HEK293 (cell line): ENCODE data around the gene AP3B1.
A peak's percentile ranks its signal among the peaks of the same experiment; 100 is the strongest.
"Not testable (repeated sequence)": the region's sequence is repeated elsewhere in the genome, so short reads cannot be mapped to it uniquely, and the experiment has no call there.

Experiments used
- CTCF ChIA-PET: fragments of 350-600 bp; formaldehyde crosslinking; extraction: SDS; loops from one replicate; lab custom pipeline; 2021; ENCODE audit warnings: antibody characterized with exemption; lab: Yijun Ruan, JAX
- POLR2A ChIA-PET: fragments of 300-600 bp; formaldehyde crosslinking; extraction: SDS; loops from one replicate; lab custom pipeline; 2020; ENCODE audit warnings: antibody characterized with exemption, inconsistent platforms; lab: Yijun Ruan, JAX
- H3K27ac ChIP-seq: fragments of 200-500 bp; sonication (Bioruptor generic); 2 replicates; pipeline ENCODE4 v1.5.1; 2014; ENCODE audit warnings: low read depth, low read length, control low read depth, inconsistent platforms; ENCODE audit errors: extremely low read depth
- H3K36me3 ChIP-seq, 2 experiments: fragments of 200-500 bp in 1 of 2; sonication (Bioruptor generic) in 1 of 2; 1 replicate in 1 of 2; 2 replicates in 1 of 2; pipeline ENCODE4 v1.5.1; 2014 to 2017; ENCODE audit warnings: inconsistent platforms in 2 of 2, low read length in 2 of 2; ENCODE audit not compliant: control insufficient read depth in 2 of 2, insufficient read depth in 1 of 2
- H3K4me1 ChIP-seq: fragments of 200-500 bp; sonication (Bioruptor generic); 2 replicates; pipeline ENCODE4 v1.5.1; 2014; ENCODE audit warnings: mild to moderate bottlenecking, low read length, inconsistent platforms; ENCODE audit not compliant: control insufficient read depth, insufficient read depth
- H3K4me3 ChIP-seq: 2 replicates; pipeline ENCODE4 v1.5.1; 2011; ENCODE audit warnings: low read depth, mild to moderate bottlenecking, control low read depth, low read length, moderate library complexity
- H3K9me3 ChIP-seq: fragments of 200-500 bp; sonication (Bioruptor generic); 2 replicates; pipeline ENCODE4 v1.5.1; 2014; ENCODE audit warnings: low read depth, low read length, inconsistent platforms; ENCODE audit not compliant: control insufficient read depth, insufficient read depth
- KLF1 ChIP-seq: fragments of 450-650 bp; formaldehyde crosslinking; IDR thresholded peaks from 2 replicates; pipeline ENCODE4 v1.5.1; 2016; ENCODE audit warnings: missing biosample characterization, missing genetic modification characterization
- MYNN ChIP-seq: fragments of 450-650 bp; formaldehyde crosslinking; IDR thresholded peaks from 2 replicates; pipeline ENCODE4 v1.5.1; 2016; ENCODE audit warnings: missing biosample characterization, missing genetic modification characterization, borderline replicate concordance
- ZFHX2 ChIP-seq: fragments of 450-650 bp; formaldehyde crosslinking; conservative IDR thresholded peaks from 2 replicates; pipeline ENCODE4 v1.5.1; 2016; ENCODE audit warnings: missing biosample characterization, missing genetic modification characterization
- ZNF112 ChIP-seq: fragments of 450-650 bp; formaldehyde crosslinking; IDR thresholded peaks from 2 replicates; pipeline ENCODE4 v1.5.0; 2017; ENCODE audit warnings: missing biosample characterization, missing genetic modification characterization
- ZNF214 ChIP-seq: fragments of 450-650 bp; formaldehyde crosslinking; IDR thresholded peaks from 2 replicates; pipeline ENCODE4 v1.5.1; 2017; ENCODE audit warnings: missing biosample characterization, mild to moderate bottlenecking, missing genetic modification characterization, borderline replicate concordance
- ZNF580 ChIP-seq: fragments of 450-650 bp; formaldehyde crosslinking; IDR thresholded peaks from 2 replicates; pipeline ENCODE4 v1.5.1; 2016; ENCODE audit warnings: missing biosample characterization, missing genetic modification characterization
- ZNF621 ChIP-seq: fragments of 450-650 bp; formaldehyde crosslinking; IDR thresholded peaks from 2 replicates; pipeline ENCODE4 v1.5.1; 2017; ENCODE audit warnings: missing biosample characterization, missing genetic modification characterization
- ZNF654 ChIP-seq: fragments of 450-650 bp; formaldehyde crosslinking; IDR thresholded peaks from 2 replicates; pipeline ENCODE4 v1.5.1; 2016; ENCODE audit warnings: low read depth, missing biosample characterization, missing genetic modification characterization
- ZNF677 ChIP-seq: fragments of 450-650 bp; IDR thresholded peaks from 2 replicates; pipeline ENCODE4 v1.5.0; 2018; ENCODE audit warnings: missing biosample characterization, mild to moderate bottlenecking, missing genetic modification characterization, moderate library complexity
- ZNF768 ChIP-seq: fragments of 450-650 bp; formaldehyde crosslinking; IDR thresholded peaks from 2 replicates; pipeline ENCODE4 v1.5.1; 2018; ENCODE audit warnings: missing biosample characterization, mild to moderate bottlenecking, missing genetic modification characterization

The AP3B1 gene

DNA sequence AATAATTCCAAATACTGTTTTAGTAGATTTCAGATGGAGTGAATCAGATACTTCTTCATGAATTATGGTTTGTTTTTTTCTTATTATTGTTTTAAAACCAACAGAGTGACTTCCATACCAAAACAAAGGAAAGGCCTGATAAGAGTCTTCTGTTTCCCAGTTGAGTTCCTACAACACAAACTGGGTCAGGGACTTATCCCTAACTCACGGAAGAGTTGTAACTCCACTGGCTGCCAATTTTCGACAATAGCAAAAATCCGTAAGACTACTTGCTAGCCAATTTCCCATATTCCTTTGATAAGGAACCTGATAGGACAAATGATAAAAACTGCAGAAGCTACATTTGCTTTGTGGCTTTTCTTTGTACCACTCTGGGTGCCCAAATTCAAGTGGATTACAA, 219.2 kb downstream of the AP3B1 start:
- no peak overlapping the region for H3K27ac ChIP-seq
- CTCF ChIA-PET: no interaction called here
- no peaks in the 10 kb centered on the region for H3K4me1 ChIP-seq
- no peak overlapping the region for H3K4me3 ChIP-seq
- POLR2A ChIA-PET: no interaction called here
- no peaks in the 10 kb centered on the region for H3K36me3 ChIP-seq
- TF ChIP-seq ZNF768 (tag by site-specific recombination) (no peak), ZNF621 (tag by site-specific recombination) (no peak)
- no peaks in the 10 kb centered on the region for H3K9me3 ChIP-seq

GRCh38 chr5:78070691-78071090, 223.8 kb downstream of the AP3B1 start:
- H3K27ac ChIP-seq, H3K4me3 ChIP-seq, H3K9me3 ChIP-seq, H3K4me1 ChIP-seq, POLR2A ChIA-PET, H3K36me3 ChIP-seq: not testable (repeated sequence)
- CTCF ChIA-PET: interaction anchor here (0.6 to 2.1 kb wide), 2 partner anchors 9 to 895 kb away, joined by 3 to 5 read pairs; no protein-coding TSS in a partner anchor

GRCh38 chr5:78067581-78067980, 226.9 kb downstream of the AP3B1 start:
- CTCF ChIA-PET: interaction anchor here (0.6 kb wide), 1 partner anchor 550 kb away, joined by 4 read pairs; no protein-coding TSS in a partner anchor
- POLR2A ChIA-PET, H3K9me3 ChIP-seq, H3K27ac ChIP-seq, H3K4me1 ChIP-seq, H3K36me3 ChIP-seq, H3K4me3 ChIP-seq: not testable (repeated sequence)

DNA sequence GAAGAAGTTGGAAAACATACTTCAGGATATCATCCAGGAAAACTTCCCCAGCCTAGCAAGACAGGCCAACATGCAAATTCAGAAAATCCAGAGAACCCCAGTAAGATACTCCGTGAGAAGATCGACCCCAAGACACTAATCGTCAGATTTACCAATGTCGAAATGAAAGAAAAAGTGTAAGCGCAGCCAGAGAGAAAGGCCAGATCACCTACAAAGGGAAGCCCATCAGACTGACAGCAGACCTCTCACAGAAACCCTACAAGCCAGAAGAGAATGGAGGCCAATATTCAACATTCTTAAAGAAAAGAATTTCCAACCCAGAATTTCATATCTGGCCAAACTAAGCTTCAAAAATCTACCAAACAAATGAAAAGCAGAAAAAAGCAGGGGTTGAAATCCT, 227.8 kb downstream of the AP3B1 start:
- H3K9me3 ChIP-seq, POLR2A ChIA-PET, H3K4me1 ChIP-seq, H3K36me3 ChIP-seq, H3K4me3 ChIP-seq, H3K27ac ChIP-seq: not testable (repeated sequence)
- TF ChIP-seq ZNF677: peak; percentile 79; the same call in 1 of the 2 replicates
- CTCF ChIA-PET: interaction anchor here (1.4 kb wide), 1 partner anchor 30 kb away, joined by 3 read pairs; no protein-coding TSS in a partner anchor

DNA sequence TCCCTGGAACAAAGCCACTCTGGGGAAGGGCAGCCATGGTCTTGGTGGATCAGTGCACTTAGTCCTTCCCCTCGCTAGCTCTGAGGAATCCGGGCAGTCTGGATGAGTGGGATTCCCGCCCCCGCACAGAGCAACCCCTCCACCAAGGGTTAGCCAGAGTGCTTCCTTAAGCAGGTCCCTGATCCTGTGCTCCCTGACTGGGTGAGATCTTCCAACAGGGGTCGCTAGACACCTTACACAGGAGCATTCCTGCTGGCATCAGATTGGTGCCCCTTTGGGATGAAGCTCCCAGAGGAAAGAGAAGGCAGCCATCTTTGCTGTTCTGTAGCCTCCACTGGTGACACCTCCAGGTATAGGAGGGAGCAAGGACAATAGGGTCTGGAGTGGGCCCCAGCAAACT, 228.8 kb downstream of the AP3B1 start:
- ChIA-PET POLR2A (no interaction called here), CTCF (interaction anchor here (1.4 kb wide), 1 partner anchor 29 kb away, joined by 3 read pairs; no protein-coding TSS in a partner anchor)
- Histone ChIP-seq H3K9me3 (no peaks in the 10 kb centered on the region), H3K4me1 (peaks cover 6% of the 10 kb centered on the region), H3K36me3 (no peaks in the 10 kb centered on the region), H3K27ac (no peak overlapping the region), H3K4me3 (no peak overlapping the region)
- no peak for TF ChIP-seq ZNF214 (tag by site-specific recombination)
- 0 out of 2 replicates have a peak, but pooled peaks have one; percentile 19 for TF ChIP-seq ZNF654 (tag by site-specific recombination)
- no peak for TF ChIP-seq ZNF580 (tag by site-specific recombination)

DNA sequence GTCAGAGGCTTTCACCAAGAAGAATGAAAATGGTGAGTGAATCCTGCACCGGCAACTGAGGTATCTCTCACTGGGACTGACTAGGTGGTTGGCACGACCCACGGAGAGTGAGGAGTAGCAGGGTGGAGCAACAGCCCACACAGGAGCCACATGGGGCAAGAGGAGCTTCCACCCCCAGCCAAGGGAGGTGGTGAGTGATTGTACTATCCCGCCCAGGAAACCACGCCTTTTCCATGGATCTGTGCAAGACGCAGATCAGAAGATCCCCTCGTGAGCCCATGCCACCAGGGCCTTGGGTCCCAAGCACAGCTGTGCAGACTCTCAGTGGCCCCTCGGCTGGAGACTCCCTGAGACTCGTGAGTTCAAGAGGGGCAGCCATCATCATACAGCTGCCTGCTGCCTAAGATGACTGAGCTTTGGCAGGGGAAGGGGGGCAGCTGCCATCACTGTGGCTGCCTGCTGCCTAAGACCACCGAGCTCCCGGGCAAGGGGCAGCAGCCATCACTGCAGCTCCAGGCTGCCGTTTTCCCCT, 229.5 kb downstream of the AP3B1 start:
- ChIA-PET CTCF (interaction anchor here (1.4 kb wide), 1 partner anchor 28 kb away, joined by 3 read pairs; no protein-coding TSS in a partner anchor), POLR2A (no interaction called here)

More for the DNA sequence above, 229.5 kb downstream of the AP3B1 start:
- Histone ChIP-seq H3K27ac (no peak overlapping the region), H3K4me1 (peaks cover 6% of the 10 kb centered on the region), H3K4me3 (no peak overlapping the region), H3K9me3 (no peaks in the 10 kb centered on the region), H3K36me3 (no peaks in the 10 kb centered on the region)
- TF ChIP-seq ZNF112 (tag by site-specific recombination) (no peak), ZFHX2 (tag by site-specific recombination) (0 out of 2 replicates have a peak, but pooled peaks have one; percentile 17), MYNN (tag by site-specific recombination) (no peak), KLF1 (tag by site-specific recombination) (peak; percentile 70)
